Keratinocyte (primary cell): ENCODE measurements around the gene SLC16A1. TPM values are rescaled to one million over a fixed set of nuclear protein-coding genes. Genes with fewer than 3 reads are reported as not detected.

Source experiments
- DNase-seq: peaks from one replicate; pipeline ENCODE4 v3.0.0-alpha.2; 2011; ENCODE audit warnings: low read depth, missing footprints, low spot score
- FAIRE-seq: peaks from 2 replicates; lab custom pipeline; 2011; peaks lifted over from hg19 to GRCh38; lab: Jason Lieb, UNC
- H2AFZ ChIP-seq: 2 replicates; pipeline ENCODE4 v1.6.0; 2012; ENCODE audit warnings: low read length, control low read depth, inconsistent platforms; ENCODE audit not compliant: control insufficient read depth
- H3K27ac ChIP-seq: 2 replicates; pipeline ENCODE4 v1.5.1; 2011; ENCODE audit warnings: low read length; ENCODE audit not compliant: control insufficient read depth, insufficient read depth
- H3K27me3 ChIP-seq: 3 replicates; pipeline ENCODE4 v1.6.0; 2011; ENCODE audit warnings: low read length; ENCODE audit not compliant: control insufficient read depth, insufficient read depth; ENCODE audit errors: extremely low read depth
- H3K36me3 ChIP-seq, 2 experiments: 2 replicates in 1 of 2; 3 replicates in 1 of 2; pipeline ENCODE4 v1.5.1; 2011; ENCODE audit warnings: low read length in 2 of 2, mild to moderate bottlenecking in 1 of 2; ENCODE audit not compliant: control insufficient read depth in 2 of 2, insufficient read depth in 2 of 2; ENCODE audit errors: extremely low read depth in 1 of 2
- H3K4me1 ChIP-seq: 3 replicates; pipeline ENCODE4 v1.5.1; 2011; ENCODE audit warnings: low read length; ENCODE audit not compliant: control insufficient read depth, insufficient read depth; ENCODE audit errors: extremely low read depth
- H3K4me2 ChIP-seq: 3 replicates; pipeline ENCODE4 v1.6.0; 2011; ENCODE audit warnings: low read depth, low read length; ENCODE audit not compliant: control insufficient read depth, insufficient read depth; ENCODE audit errors: extremely low read depth
- H3K4me3 ChIP-seq, 3 experiments: fragments of 200-600 bp in 1 of 3; sonication (generic) in 1 of 3; 2 replicates in 2 of 3; 3 replicates in 1 of 3; pipeline ENCODE4 v1.5.1; 2011 to 2016; ENCODE audit warnings: low read length in 3 of 3, mild to moderate bottlenecking in 3 of 3, control low read depth in 2 of 3, inconsistent platforms in 1 of 3, low read depth in 1 of 3, mixed read lengths in 1 of 3, mixed run types in 1 of 3, moderate library complexity in 1 of 3; ENCODE audit not compliant: control insufficient read depth in 2 of 3, insufficient read depth in 2 of 3; ENCODE audit errors: extremely low read depth in 1 of 3
- H3K79me2 ChIP-seq: 2 replicates; pipeline ENCODE4 v1.6.0; 2012; ENCODE audit warnings: low read length; ENCODE audit not compliant: control insufficient read depth, insufficient read depth
- H3K9ac ChIP-seq: 3 replicates; pipeline ENCODE4 v1.6.0; 2011; ENCODE audit warnings: low read length; ENCODE audit not compliant: control insufficient read depth, insufficient read depth; ENCODE audit errors: extremely low read depth
- H3K9me1 ChIP-seq: 3 replicates; pipeline ENCODE4 v1.6.0; 2011; ENCODE audit warnings: low read length; ENCODE audit not compliant: control insufficient read depth, insufficient read depth; ENCODE audit errors: extremely low read depth
- H3K9me3 ChIP-seq: 2 replicates; pipeline ENCODE4 v1.5.1; 2012; ENCODE audit warnings: low read depth, low read length; ENCODE audit not compliant: control insufficient read depth
- H4K20me1 ChIP-seq: 3 replicates; pipeline ENCODE4 v1.6.0; 2011; ENCODE audit warnings: low read length; ENCODE audit not compliant: control insufficient read depth, insufficient read depth; ENCODE audit errors: extremely low read depth
- CTCF ChIP-seq, 3 experiments: IDR thresholded peaks in 1 of 3; conservative IDR thresholded peaks in 1 of 3; optimal IDR thresholded peaks in 1 of 3; 2 replicates in 2 of 3; 3 replicates in 1 of 3; pipeline versions ENCODE3 to v1.5.1; 2011; ENCODE audit warnings: low read length in 3 of 3, mild to moderate bottlenecking in 3 of 3, moderate library complexity in 2 of 3, control low read depth in 1 of 3, inconsistent platforms in 1 of 3; ENCODE audit not compliant: insufficient read depth in 2 of 3; ENCODE audit errors: extremely low read depth in 1 of 3
- EZH2 ChIP-seq: IDR thresholded peaks from one replicate; pipeline ENCODE4 v1.6.1; 2012; ENCODE audit warnings: inconsistent platforms, mild to moderate bottlenecking, low read length, moderate library complexity
- dilution Hi-C: fragments of 300-500 bp; cut with MboI; formaldehyde crosslinking; loops from one replicate; pipeline ENCODE4 v1.7.0; 2020; ENCODE audit warnings: low sequenced_read_pairs; ENCODE audit not compliant: extremely low pct_ligation_motif_present
- polyA plus RNA-seq, 5 experiments: library from polyadenylated mRNA; depleted of rRNA in 3 of 5; stranded (reverse) in 3 of 5; stranded (forward) in 1 of 5; unstranded in 1 of 5; fragments of >200 nt; gene quantifications; 1 replicate in 1 of 5; 2 replicates in 3 of 5; 3 replicates in 1 of 5; pipeline versions ENCODE4 v1.2.1 to v1.2.3, GENCODE V29; 2011 to 2012; ENCODE audit warnings: missing spikeins in 2 of 5, low read depth in 1 of 5, low replicate concordance in 1 of 5

The SLC16A1 gene
- polyA plus RNA-seq, 1 donor (not counting 4 experiments of a cell fraction or from before 2014, with no cell fraction given) = 242 TPM

DNA sequence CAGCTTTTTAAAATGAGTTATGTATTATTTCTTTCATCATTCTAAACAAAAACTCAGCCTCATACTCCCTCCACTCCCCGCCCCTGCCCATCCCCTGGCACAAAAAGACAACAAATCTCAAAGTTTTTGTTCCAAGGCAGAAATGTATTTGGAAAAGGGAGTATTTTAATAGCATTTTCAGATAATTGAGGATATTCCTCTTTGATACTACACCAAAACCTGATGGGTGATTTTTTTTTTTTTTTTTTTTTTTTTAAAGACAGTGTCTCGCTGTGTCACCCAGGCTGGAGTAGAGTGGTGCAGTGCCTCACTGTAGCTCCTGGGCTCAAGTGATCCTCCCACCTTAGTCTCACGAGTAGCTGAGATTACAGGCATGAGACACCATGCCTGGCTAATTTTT is 16.2 kb downstream of the SLC16A1 start:
- peaks cover 40% of the 10 kb centered on the region for H3K4me1 ChIP-seq
- FAIRE-seq = no peak
- no peak overlapping the region for H2AFZ ChIP-seq
- no peak overlapping the region for H3K27ac ChIP-seq
- dilution Hi-C loops = no loop called here
- H3K4me3 ChIP-seq = no peak overlapping the region
- no peaks in the 10 kb centered on the region for H3K9me3 ChIP-seq
- DNase-seq = no peak
- peaks cover 7 to 18% of the 10 kb centered on the region in 2 experiments for H3K36me3 ChIP-seq
- peaks cover 7% of the 10 kb centered on the region for H4K20me1 ChIP-seq
- peaks cover 85% of the 10 kb centered on the region for H3K79me2 ChIP-seq
- H3K9me1 ChIP-seq = no peaks in the 10 kb centered on the region
- no peaks in the 10 kb centered on the region for H3K27me3 ChIP-seq
- H3K9ac ChIP-seq = no peak overlapping the region
- TF ChIP-seq CTCF (optimal IDR thresholded peaks at IDR 0.05 in 1 of 3, IDR thresholded peaks at IDR 0.05 in 1 of 3, conservative IDR thresholded peaks at IDR 0.05 in 1 of 3; ENCODE audit: extremely low read depth in 1 of 3, insufficient read depth in 2 of 3, low read length in 3 of 3) (no peak), EZH2 (no peak)
- H3K4me2 ChIP-seq = no peak overlapping the region

- Histone ChIP-seq H4K20me1 (no peaks in the 10 kb centered on the region), H3K4me2 (peak overlapping the region; percentile 75), H3K9me3 (no peaks in the 10 kb centered on the region), H3K4me3 (peak overlapping the region in 1 of 3 experiments; percentile 30), H2AFZ (no peak overlapping the region), H3K9ac (peak overlapping the region; percentile 29), H3K36me3 (peaks cover 7 to 9% of the 10 kb centered on the region in 2 experiments), H3K4me1 (peaks cover 49% of the 10 kb centered on the region), H3K27ac (peak overlapping the region; percentile 87), H3K79me2 (peaks cover 86% of the 10 kb centered on the region), H3K27me3 (no peaks in the 10 kb centered on the region), H3K9me1 (no peaks in the 10 kb centered on the region)
- dilution Hi-C loops = no loop called here
- FAIRE-seq (no peak), DNase-seq (no peak)
- TF ChIP-seq EZH2 (no peak), CTCF (optimal IDR thresholded peaks at IDR 0.05 in 1 of 3, IDR thresholded peaks at IDR 0.05 in 1 of 3, conservative IDR thresholded peaks at IDR 0.05 in 1 of 3; ENCODE audit: extremely low read depth in 1 of 3, insufficient read depth in 2 of 3, low read length in 3 of 3) (no peak)
Measured at GRCh38 chr1:112938210-112938609, 17.8 kb downstream of the SLC16A1 start.
